SK-N-SH (cell line): ENCODE results near the gene RTN3. TPM values are rescaled to one million over a fixed set of nuclear protein-coding genes. Genes with fewer than 3 reads are reported as not detected.

Experiments used
- CTCF ChIA-PET: fragments of 300-600, 350-600 bp; formaldehyde crosslinking; extraction: SDS; loops from one replicate; lab custom pipeline; 2021; lab: Yijun Ruan, JAX
- POLR2A ChIA-PET: fragments of 350-600 bp; sonication (Branson Sonifier 250); formaldehyde crosslinking; extraction: SDS; loops from one replicate; lab custom pipeline; 2020; ENCODE audit warnings: antibody characterized with exemption, inconsistent platforms; lab: Yijun Ruan, JAX
- DNase-seq: peaks from one replicate; pipeline ENCODE4 v3.0.0; 2012
- H2AFZ ChIP-seq: fragments of 200-600 bp; sonication (generic); 2 replicates; pipeline ENCODE4 v1.8.1; 2016; ENCODE audit warnings: antibody characterized with exemption, mild to moderate bottlenecking, low read depth
- H3F3A ChIP-seq: fragments of 200-600 bp; sonication (generic); replicated peaks from 2 replicates; pipeline ENCODE3; 2016; ENCODE audit warnings: antibody characterized with exemption, mild to moderate bottlenecking; ENCODE audit not compliant: insufficient read depth
- H3K27ac ChIP-seq, 2 experiments: fragments of 200-500 bp in 1 of 2; fragments of 200-600 bp in 1 of 2; sonication (Bioruptor generic) in 1 of 2; sonication (generic), shearing (Covaris generic) in 1 of 2; 2 replicates each; pipeline versions ENCODE4 v1.5.1 to v1.6.1; 2014 to 2016; ENCODE audit warnings: low read depth in 2 of 2, inconsistent platforms in 1 of 2, low read length in 1 of 2, mild to moderate bottlenecking in 1 of 2, mixed read lengths in 1 of 2
- H3K27me3 ChIP-seq: fragments of 200-600 bp; sonication (generic), shearing (Covaris generic); 2 replicates; pipeline ENCODE4 v1.6.1; 2016; ENCODE audit warnings: mixed run types; ENCODE audit not compliant: insufficient read depth
- H3K36me3 ChIP-seq, 2 experiments: fragments of 200-500 bp in 1 of 2; fragments of 200-600 bp in 1 of 2; sonication (Bioruptor generic) in 1 of 2; sonication (generic) in 1 of 2; replicated peaks in 1 of 2; 2 replicates each; pipeline versions ENCODE3 to v1.5.1; 2014 to 2016; ENCODE audit warnings: low read length in 1 of 2, mild to moderate bottlenecking in 1 of 2; ENCODE audit not compliant: insufficient read depth in 2 of 2, control insufficient read depth in 1 of 2
- H3K4me1 ChIP-seq, 2 experiments: fragments of 200-500 bp in 1 of 2; fragments of 200-600 bp in 1 of 2; sonication (Bioruptor generic) in 1 of 2; sonication (generic), shearing (Covaris generic) in 1 of 2; 2 replicates each; pipeline versions ENCODE4 v1.5.1 to v1.6.1; 2014 to 2016; ENCODE audit warnings: low read depth in 1 of 2, low read length in 1 of 2, mixed run types in 1 of 2; ENCODE audit not compliant: insufficient read depth in 2 of 2, control insufficient read depth in 1 of 2
- H3K4me2 ChIP-seq: fragments of 200-600 bp; sonication (generic), shearing (Covaris generic); 2 replicates; pipeline ENCODE4 v1.6.1; 2017; ENCODE audit warnings: mixed run types
- H3K4me3 ChIP-seq, 2 experiments: fragments of 200-500 bp in 1 of 2; fragments of 200-600 bp in 1 of 2; sonication (Bioruptor generic) in 1 of 2; sonication (generic), shearing (Covaris generic) in 1 of 2; 2 replicates each; pipeline versions ENCODE4 v1.5.1 to v1.8.1; 2014 to 2016; ENCODE audit warnings: low read depth in 2 of 2, inconsistent platforms in 1 of 2, low read length in 1 of 2, mild to moderate bottlenecking in 1 of 2, mixed read lengths in 1 of 2, moderate library complexity in 1 of 2
- H3K79me2 ChIP-seq: fragments of 200-600 bp; sonication (generic); 2 replicates; pipeline ENCODE4 v1.8.1; 2017; ENCODE audit warnings: mild to moderate bottlenecking; ENCODE audit not compliant: insufficient read depth
- H3K9ac ChIP-seq: fragments of 200-600 bp; sonication (generic); 2 replicates; pipeline ENCODE4 v1.6.1; 2017; ENCODE audit warnings: mixed run types
- H3K9me2 ChIP-seq: fragments of 200-600 bp; sonication (generic); 2 replicates; pipeline ENCODE4 v1.6.1; 2017; ENCODE audit warnings: mixed run types
- H3K9me3 ChIP-seq: fragments of 200-600 bp; sonication (generic); 2 replicates; pipeline ENCODE4 v1.6.1; 2017; ENCODE audit warnings: mixed run types, mild to moderate bottlenecking, moderate library complexity
- H4K20me1 ChIP-seq: fragments of 200-600 bp; sonication (generic); 2 replicates; pipeline ENCODE4 v1.6.1; 2017; ENCODE audit warnings: mild to moderate bottlenecking, mixed run types; ENCODE audit not compliant: insufficient read depth
- CHD2 ChIP-seq: fragments of 150-350 bp; IDR thresholded peaks from 2 replicates; pipeline ENCODE4 v1.6.1; 2018; ENCODE audit warnings: low read length; ENCODE audit not compliant: partially characterized antibody
- ELF1 ChIP-seq: IDR thresholded peaks from 2 replicates; pipeline ENCODE4 v1.4.0; 2012
- EZH2phosphoT487 ChIP-seq: fragments of 200-600 bp; sonication (generic); IDR thresholded peaks from 2 replicates; pipeline ENCODE4 v1.6.1; 2017; ENCODE audit warnings: low read depth, mixed run types, mild to moderate bottlenecking, antibody characterized with exemption, moderate library complexity, borderline replicate concordance
- FOSL2 ChIP-seq: IDR thresholded peaks from 2 replicates; pipeline ENCODE4 v1.4.0; 2012; ENCODE audit warnings: low read depth, mild to moderate bottlenecking, moderate library complexity, borderline replicate concordance
- FOXJ3 ChIP-seq: sonication (generic); formaldehyde crosslinking; IDR thresholded peaks from 2 replicates; pipeline ENCODE4 v1.5.1; 2020; ENCODE audit warnings: mild to moderate bottlenecking, missing genetic modification reagents
- FOXM1 ChIP-seq: IDR thresholded peaks from 2 replicates; pipeline ENCODE4 v1.4.0; 2012; ENCODE audit warnings: low read depth, mild to moderate bottlenecking
- GABPA ChIP-seq: IDR thresholded peaks from 2 replicates; pipeline ENCODE4 v1.4.0; 2012; ENCODE audit warnings: low read depth, mild to moderate bottlenecking
- IRF3 ChIP-seq: fragments of 150-350 bp; IDR thresholded peaks from 2 replicates; pipeline ENCODE4 v1.6.1; 2016; ENCODE audit warnings: mild to moderate bottlenecking, low read depth, low read length
- JUND ChIP-seq: IDR thresholded peaks from 2 replicates; pipeline ENCODE4 v1.4.0; 2012
- MEF2A ChIP-seq: IDR thresholded peaks from 2 replicates; pipeline ENCODE4 v1.4.0; 2012; ENCODE audit warnings: low read depth, borderline replicate concordance
- NFIC ChIP-seq: IDR thresholded peaks from 2 replicates; pipeline ENCODE4 v1.4.0; 2012; ENCODE audit warnings: borderline replicate concordance
- NRF1 ChIP-seq: IDR thresholded peaks from 2 replicates; pipeline ENCODE4 v1.6.1; 2012; ENCODE audit warnings: low read depth, mild to moderate bottlenecking, low read length
- PBX3 ChIP-seq: IDR thresholded peaks from 2 replicates; pipeline ENCODE4; 2012
- POLR2AphosphoS5 ChIP-seq: IDR thresholded peaks from 2 replicates; pipeline ENCODE4 v1.6.1; 2012; ENCODE audit warnings: low read depth, low read length
- RAD21 ChIP-seq: IDR thresholded peaks from 2 replicates; pipeline ENCODE4 v1.6.1; 2012; ENCODE audit warnings: mild to moderate bottlenecking, low read length
- REST ChIP-seq: IDR thresholded peaks from 2 replicates; pipeline ENCODE4 v1.6.1; 2012; ENCODE audit warnings: mild to moderate bottlenecking, low read depth, low read length, moderate library complexity
- RFX5 ChIP-seq: IDR thresholded peaks from 2 replicates; pipeline ENCODE4 v1.6.1; 2012; ENCODE audit warnings: mild to moderate bottlenecking, improper control_type of control experiment, low read length
- SIN3A ChIP-seq: IDR thresholded peaks from 2 replicates; pipeline ENCODE4 v1.6.1; 2012; ENCODE audit warnings: low read depth, mild to moderate bottlenecking, low read length, moderate library complexity, borderline replicate concordance
- TCF12 ChIP-seq: IDR thresholded peaks from 2 replicates; pipeline ENCODE4 v1.4.0; 2012
- USF1 ChIP-seq: IDR thresholded peaks from 2 replicates; pipeline ENCODE4 v1.4.0; 2012; ENCODE audit warnings: low read depth, borderline replicate concordance
- USF2 ChIP-seq: fragments of 150-350 bp; IDR thresholded peaks from 2 replicates; pipeline ENCODE4 v1.6.1; 2017; ENCODE audit warnings: antibody characterized with exemption, low read length, low read depth, borderline replicate concordance
- polyA plus RNA-seq, 3 experiments: library from polyadenylated mRNA; depleted of rRNA; stranded (reverse); fragments of >200 nt; gene quantifications; 2 replicates each; pipeline ENCODE4 v1.2.3, GENCODE V29; 2012

Gene RTN3
- polyA plus RNA-seq, 1 of the 3 experiments (the other 2 are of a cell fraction) = 52.7 TPM

GRCh38 chr11:63713766-63714165 lies 32.5 kb downstream of the RTN3 start (continued):
- TF ChIP-seq USF1 (no peak), POLR2AphosphoS5 (no peak), TCF12 (no peak)

- Histone ChIP-seq H3K4me1 (no peaks in the 10 kb centered on the region; a peak in 1 of 4 replicates), H3F3A (no peaks in the 10 kb centered on the region), H4K20me1 (peaks cover 19% of the 10 kb centered on the region), H3K9me3 (no peaks in the 10 kb centered on the region), H2AFZ (no peak overlapping the region), H3K27ac (no peak overlapping the region), H3K79me2 (peaks cover 32% of the 10 kb centered on the region), H3K36me3 (peaks cover 0 to 11% of the 10 kb centered on the region in 2 experiments), H3K4me2 (no peak overlapping the region), H3K9me2 (no peaks in the 10 kb centered on the region), H3K27me3 (no peaks in the 10 kb centered on the region), H3K4me3 (no peak overlapping the region), H3K9ac (no peak overlapping the region)
- no peak for TF ChIP-seq NRF1
- no peak for TF ChIP-seq ELF1
- no peak for TF ChIP-seq PBX3
- no peak for TF ChIP-seq IRF3
- no peak for TF ChIP-seq USF1
- TF ChIP-seq RFX5 = no peak
- no peak for TF ChIP-seq FOXJ3 (CRISPR knock-in tag)
- TF ChIP-seq NFIC = no peak
- TF ChIP-seq JUND = no peak
- no peak for TF ChIP-seq SIN3A
- no peak for TF ChIP-seq REST
- no peak for TF ChIP-seq MEF2A
- no peak for TF ChIP-seq POLR2AphosphoS5
- TF ChIP-seq RAD21 = no peak
- TF ChIP-seq CHD2 = no peak
- no peak for TF ChIP-seq FOXM1
- TF ChIP-seq GABPA = no peak
- TF ChIP-seq EZH2phosphoT487 = no peak
- TF ChIP-seq USF2 = no peak
- TF ChIP-seq FOSL2 = no peak
- POLR2A ChIA-PET = no interaction called here
- no peak for DNase-seq
- CTCF ChIA-PET = interaction anchor here (1.0 to 4.6 kb wide), 2 partner anchors 22 to 80 kb away, joined by 3 to 28 read pairs; no protein-coding TSS in a partner anchor
Measured at GRCh38 chr11:63716046-63716445, 34.7 kb downstream of the RTN3 start.
